ENCODE measurements around the gene CCDC197. TPM values are rescaled to one million over a fixed set of nuclear protein-coding genes. Genes with fewer than 3 reads are reported as not detected.

Gene CCDC197
- total RNA-seq, 1 experiment from 2014 or later = not detected

DNA sequence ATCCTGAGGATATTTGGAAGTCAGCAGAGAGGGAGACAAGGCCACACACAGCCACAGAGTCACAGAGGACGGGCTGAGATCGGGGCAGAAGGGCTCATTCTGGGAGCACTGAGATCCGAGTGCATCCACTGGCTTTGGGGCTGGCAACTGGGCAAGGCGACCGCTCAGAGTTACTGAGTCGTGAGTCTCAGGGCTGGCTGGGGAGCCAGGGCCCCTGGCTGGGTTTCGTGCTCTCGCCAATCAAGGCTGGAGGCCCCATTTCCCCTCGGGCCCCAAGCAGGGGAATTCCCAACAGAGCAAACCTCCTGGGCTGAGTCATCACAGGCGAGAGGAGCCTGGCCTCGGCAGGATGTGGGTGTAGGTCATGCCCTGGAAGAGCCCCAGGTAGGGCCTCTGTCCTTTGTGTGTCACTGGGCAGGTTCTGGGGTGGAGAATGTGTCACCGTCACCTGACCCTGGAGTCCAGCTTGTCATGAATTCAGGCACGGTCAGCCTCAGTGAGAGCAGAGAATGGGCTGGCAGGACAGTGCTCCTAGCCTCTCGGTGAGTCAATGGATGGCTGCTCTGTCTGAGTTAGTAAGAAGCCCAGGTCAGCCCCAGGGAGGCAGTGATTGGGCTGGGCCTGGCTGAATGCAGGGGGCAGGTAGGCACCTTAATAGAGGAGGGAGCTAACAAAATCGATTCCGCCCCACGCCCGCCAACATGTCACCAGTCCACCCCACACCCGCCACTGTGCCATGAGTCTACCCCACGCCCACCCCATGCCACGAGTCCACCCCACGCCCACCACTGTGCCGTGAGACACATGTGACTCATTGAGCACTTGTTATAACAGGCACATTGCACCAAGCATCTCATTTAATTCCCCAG lies 37.6 kb upstream of the CCDC197 start:
- Histone ChIP-seq H3K27ac (ENCODE audit: insufficient read length, low read depth, low read length) (no peak overlapping the region), H2AK5ac (ENCODE audit: insufficient read length, low read length) (no peak overlapping the region), H3K4me1 (ENCODE audit: insufficient read depth, low read length) (no peaks in the 10 kb centered on the region), H3K18ac (ENCODE audit: insufficient read length, low read depth, low read length) (peak overlapping the region; percentile 6), H2BK12ac (ENCODE audit: insufficient read length, low read depth, low read length) (no peak overlapping the region), H3K9me3 (ENCODE audit: control insufficient read depth, low read depth, low read length) (no peaks in the 10 kb centered on the region), H3K4ac (ENCODE audit: low read depth, low read length) (no peak overlapping the region), H4K5ac (ENCODE audit: insufficient read length, low read depth, low read length) (no peak overlapping the region), H2BK20ac (ENCODE audit: low read depth, low read length, poor library complexity, severe bottlenecking) (no peak overlapping the region), H4K20me1 (ENCODE audit: control insufficient read depth, insufficient read depth, insufficient read length) (no peaks in the 10 kb centered on the region), H2BK5ac (ENCODE audit: insufficient read length, low read length) (no peak overlapping the region), H3K23me2 (ENCODE audit: insufficient read length, low read depth, low read length, poor library complexity, severe bottlenecking) (no peaks in the 10 kb centered on the region), H3K4me2 (ENCODE audit: insufficient read depth, insufficient read length, low read length) (no peak overlapping the region), H3K14ac (ENCODE audit: insufficient read depth, low read length) (no peak overlapping the region), H3K56ac (ENCODE audit: insufficient read length, low read depth, low read length) (no peak overlapping the region), H4K8ac (replicated peaks; ENCODE audit: insufficient read length, low read depth, low read length) (no peak overlapping the region), H2BK15ac (ENCODE audit: low read depth, low read length) (no peak overlapping the region), H3K23ac (ENCODE audit: insufficient read length, low read depth, low read length) (no peak overlapping the region), H3K27me3 (ENCODE audit: insufficient read depth, low read length) (no peaks in the 10 kb centered on the region), H4K91ac (ENCODE audit: insufficient read length, low read depth, low read length) (no peak overlapping the region), H2AFZ (ENCODE audit: low read length) (no peak overlapping the region), H2BK120ac (ENCODE audit: low read depth, low read length, poor library complexity, severe bottlenecking) (no peak overlapping the region), H3K9ac (ENCODE audit: extremely low read depth, insufficient read length, low read length) (no peak overlapping the region), H3T11ph (ENCODE audit: low read length) (no peak overlapping the region), H3K79me1 (ENCODE audit: insufficient read depth, low read depth, low read length, poor library complexity, severe bottlenecking) (no peaks in the 10 kb centered on the region), H3K79me2 (ENCODE audit: insufficient read depth, low read length) (no peaks in the 10 kb centered on the region)
- no peaks in the 10 kb centered on the region; the same call in 1 of the 2 replicates for H3K27me3 Mint-ChIP-seq (ENCODE audit: low read depth)
- DNase-seq = peak; percentile 83
- H3K4me3 Mint-ChIP-seq = no peak overlapping the region; a peak in 2 of 5 replicates
- no peak for TF ChIP-seq CTCF (conservative IDR thresholded peaks at IDR 0.05)
- peak overlapping the region in 1 of 3 experiments; percentile 91; a peak in 2 of 7 replicates for H3K27ac Mint-ChIP-seq
- peaks cover 24 to 29% of the 10 kb centered on the region in 2 experiments for H3K4me1 Mint-ChIP-seq
- no peaks in the 10 kb centered on the region for H3K36me3 Mint-ChIP-seq (ENCODE audit: insufficient read depth in 1 of 3, low read depth in 3 of 3)
- WGBS (ENCODE audit: extremely low coverage, insufficient read length, low lambda C conversion rate) = no CpG with 5 or more reads among the region's 23 CpGs
- H3K9me3 Mint-ChIP-seq = no peaks in the 10 kb centered on the region

All from H9 (cell line).